Measurements from ENCODE around the gene FTO.
"Not testable (repeated sequence)": the region's sequence is repeated elsewhere in the genome, so short reads cannot be mapped to it uniquely, and the experiment has no call there.

The FTO gene

DNA sequence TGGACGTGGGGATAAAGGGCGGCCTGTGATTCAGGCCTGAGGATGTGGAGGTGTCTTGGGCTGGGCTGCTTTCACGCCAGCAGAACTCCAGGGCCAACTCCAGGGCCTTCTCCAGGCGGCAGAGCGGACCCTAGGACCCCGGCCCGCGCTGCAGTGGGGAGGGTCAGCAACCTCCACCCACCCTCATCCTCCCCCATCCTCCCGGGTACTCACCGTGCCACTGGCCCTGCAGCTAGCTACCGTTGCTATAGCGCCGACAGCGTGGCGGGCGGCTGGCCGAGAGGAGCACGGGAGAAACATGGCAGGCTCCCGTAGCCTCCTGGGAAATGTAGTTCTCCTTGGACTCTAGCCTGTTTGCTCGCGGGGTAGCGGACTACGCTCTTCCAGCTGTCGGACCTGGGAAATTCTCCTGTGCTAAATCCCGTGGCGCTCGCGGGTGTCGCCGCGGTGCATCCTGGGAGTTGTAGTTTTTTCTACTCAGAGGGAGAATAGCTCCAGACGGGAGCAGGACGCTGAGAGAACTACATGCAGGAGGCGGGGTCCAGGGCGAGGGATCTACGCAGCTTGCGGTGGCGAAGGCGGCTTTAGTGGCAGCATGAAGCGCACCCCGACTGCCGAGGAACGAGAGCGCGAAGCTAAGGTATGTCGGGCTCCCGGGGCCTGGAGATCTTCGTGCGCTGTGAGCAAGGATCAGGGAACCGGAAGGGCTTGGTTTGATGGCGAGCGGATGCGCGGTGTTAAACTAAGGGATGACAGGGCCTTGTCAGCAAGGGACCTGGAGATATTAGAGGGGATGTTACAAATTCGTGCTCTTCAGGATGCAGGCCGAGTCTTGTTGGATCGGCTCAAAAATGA, at the start of gene FTO, which contains the start of gene RPGRIP1L:
TSS of gene FTO (plus strand) at position 567 of the 855 bp plus-strand sequence.
TSS of gene RPGRIP1L (minus strand) at position 270 of the 855 bp plus-strand sequence. CDS start 3,136 bp downstream, outside the sequence.
- peak; percentile 100 for DNase-seq (ENCODE audit: low read depth, low spot score)

GRCh38 chr16:53654946-53655345, 49.0 kb upstream of the FTO start:
- no peak for DNase-seq (ENCODE audit: low read depth, low spot score)

- DNase-seq (ENCODE audit: low read depth, low spot score), result no peak
Observed at GRCh38 chr16:53662072-53662471, 41.9 kb upstream of the FTO start.

GRCh38 chr16:53664724-53665345, 39.1 kb upstream of the FTO start:
- no peak for DNase-seq (ENCODE audit: low read depth, low spot score)

DNA sequence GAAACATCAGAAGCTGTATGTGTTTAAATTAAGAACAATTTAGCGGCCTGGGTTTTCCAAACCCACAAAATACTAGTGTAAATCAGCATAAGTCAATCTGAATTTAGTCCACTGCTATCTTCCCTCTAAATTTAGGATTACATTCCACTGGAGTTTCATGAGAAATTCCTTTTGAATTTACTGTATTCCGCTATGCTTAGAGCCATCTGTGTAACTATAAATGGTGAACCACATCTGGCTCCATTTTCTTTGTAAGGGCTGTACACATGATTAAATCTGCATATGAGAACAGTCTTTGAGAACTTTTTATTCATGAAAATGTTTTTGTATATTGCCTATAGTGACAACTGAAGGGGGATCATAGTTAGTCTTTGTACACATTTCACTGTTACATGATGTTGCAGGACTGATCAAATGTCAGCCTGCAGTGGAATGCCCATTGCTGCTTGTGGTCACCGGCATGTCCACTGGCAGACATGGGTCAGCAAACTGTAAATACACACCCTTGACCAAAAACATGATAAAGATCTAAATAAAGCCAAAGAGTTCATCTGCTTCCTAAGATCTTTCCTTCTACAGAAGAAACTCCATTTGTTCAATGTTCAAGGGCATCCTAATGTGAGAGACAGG, 37.1 kb upstream of the FTO start:
- no peak for DNase-seq (ENCODE audit: low read depth, low spot score)

- DNase-seq (ENCODE audit: low read depth, low spot score), result no peak
Observed at GRCh38 chr16:53668869-53669268, 35.1 kb upstream of the FTO start.

DNA sequence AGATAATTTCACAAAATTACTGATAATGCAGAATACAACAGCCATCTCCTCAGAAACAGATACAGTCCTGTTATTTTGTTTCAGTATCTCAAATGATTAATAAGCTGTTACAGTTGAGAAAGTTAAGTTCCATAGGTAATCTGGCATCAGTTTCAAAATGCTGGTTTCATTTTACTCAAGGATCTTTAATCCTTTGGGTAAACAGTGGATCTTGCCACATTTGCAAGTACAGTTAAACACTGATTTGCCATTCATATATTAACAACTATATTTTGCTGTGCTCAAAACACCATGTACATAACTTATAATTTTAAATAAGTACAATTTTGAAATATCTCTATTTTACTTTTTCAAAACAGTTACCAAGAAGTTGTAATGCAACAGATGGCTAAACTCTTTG, 31.5 kb upstream of the FTO start:
- no peak for DNase-seq (ENCODE audit: low read depth, low spot score)

DNA sequence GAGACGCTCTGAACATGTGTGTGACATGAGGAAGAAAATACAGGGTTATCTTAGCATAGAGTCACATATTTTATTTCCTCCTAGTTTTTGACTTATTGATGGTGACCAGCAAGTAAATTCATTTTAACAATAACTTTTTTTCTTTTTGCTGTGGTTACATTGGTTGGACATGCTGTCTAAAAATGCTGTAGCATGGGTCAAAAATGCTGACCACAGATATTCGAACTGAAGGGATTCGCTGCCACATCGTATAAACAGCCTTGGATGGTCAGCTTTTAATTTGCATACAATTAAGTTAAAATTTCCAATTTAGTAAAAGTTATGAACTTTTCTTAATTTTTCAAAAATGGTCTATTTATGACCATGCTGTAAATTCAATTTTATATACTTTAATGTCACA, 30.8 kb upstream of the FTO start:
- DNase-seq (ENCODE audit: low read depth, low spot score), result no peak

DNA sequence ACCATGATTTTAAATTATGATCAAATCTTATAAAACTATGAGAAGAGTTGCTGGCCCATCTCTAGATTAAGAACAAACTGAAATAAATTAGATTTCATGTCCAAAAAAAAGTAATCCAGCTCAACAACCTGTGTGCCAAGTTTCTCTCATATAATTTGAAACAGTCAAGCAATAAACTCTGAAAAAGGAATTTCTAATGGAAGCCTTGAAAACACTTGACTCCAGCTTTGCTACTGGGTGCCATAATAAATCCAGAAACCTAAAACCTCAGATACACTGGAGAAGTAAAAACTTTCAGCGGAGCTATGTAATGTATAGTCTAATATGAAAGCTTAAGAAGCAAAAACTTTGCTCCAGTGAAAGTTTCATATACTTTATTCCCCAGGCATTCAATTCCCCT, 25.8 kb upstream of the FTO start:
- no peak for DNase-seq (ENCODE audit: low read depth, low spot score)

DNA sequence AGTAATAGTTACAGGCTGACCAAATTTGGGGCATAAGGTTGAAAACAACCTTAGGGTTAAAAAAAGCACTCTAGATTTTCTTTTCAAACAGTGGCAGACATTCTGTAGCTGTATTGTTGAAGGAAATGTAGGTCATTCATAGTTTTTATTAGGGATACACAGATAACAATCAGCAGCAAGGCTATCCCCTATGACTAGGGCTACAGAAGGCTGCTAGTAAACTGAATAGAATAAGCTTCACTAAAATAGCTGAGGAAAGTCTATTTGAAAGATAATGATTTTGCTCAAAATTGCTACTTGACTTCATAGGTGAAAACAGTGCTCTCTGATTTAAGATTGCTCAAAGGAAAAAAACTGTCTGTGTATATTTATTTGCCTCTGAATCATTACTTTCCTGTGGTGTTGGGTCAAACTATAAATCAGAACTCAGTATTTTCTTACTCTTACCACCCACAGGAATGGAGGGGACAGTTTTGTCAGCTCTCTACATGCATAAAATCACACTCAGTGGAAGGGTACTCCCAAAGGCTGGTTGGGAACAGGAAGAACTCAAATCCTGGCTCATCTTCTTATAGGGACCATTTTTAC, 25.1 kb upstream of the FTO start:
- DNase-seq (ENCODE audit: low read depth, low spot score), result no peak

GRCh38 chr16:53680756-53681155, 23.2 kb upstream of the FTO start:
- no peak for DNase-seq (ENCODE audit: low read depth, low spot score)

GRCh38 chr16:53681354-53681753, 22.6 kb upstream of the FTO start:
- DNase-seq (ENCODE audit: low read depth, low spot score), result no peak

- DNase-seq (ENCODE audit: low read depth, low spot score), result not testable (repeated sequence)
Observed at GRCh38 chr16:53685334-53685733, 18.6 kb upstream of the FTO start.

DNA sequence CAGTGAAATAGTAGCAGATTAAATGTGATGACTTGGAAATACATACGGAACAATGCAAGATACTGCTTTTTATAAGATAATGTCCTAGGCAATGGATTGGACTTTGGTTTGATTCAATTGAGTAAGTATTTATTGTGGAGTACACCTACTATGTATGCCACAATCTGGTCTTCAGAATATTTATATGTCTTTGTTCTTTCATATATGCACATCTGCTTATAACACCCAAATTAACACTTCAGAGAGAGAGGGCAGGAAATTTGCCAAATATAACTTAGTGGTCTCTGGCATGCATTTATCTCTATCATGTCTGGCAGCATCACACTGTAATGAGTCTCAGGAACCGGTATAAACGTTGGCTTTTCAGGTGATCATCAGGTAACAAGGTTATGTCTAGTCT, 17.2 kb upstream of the FTO start:
- no peak for DNase-seq (ENCODE audit: low read depth, low spot score)

DNA sequence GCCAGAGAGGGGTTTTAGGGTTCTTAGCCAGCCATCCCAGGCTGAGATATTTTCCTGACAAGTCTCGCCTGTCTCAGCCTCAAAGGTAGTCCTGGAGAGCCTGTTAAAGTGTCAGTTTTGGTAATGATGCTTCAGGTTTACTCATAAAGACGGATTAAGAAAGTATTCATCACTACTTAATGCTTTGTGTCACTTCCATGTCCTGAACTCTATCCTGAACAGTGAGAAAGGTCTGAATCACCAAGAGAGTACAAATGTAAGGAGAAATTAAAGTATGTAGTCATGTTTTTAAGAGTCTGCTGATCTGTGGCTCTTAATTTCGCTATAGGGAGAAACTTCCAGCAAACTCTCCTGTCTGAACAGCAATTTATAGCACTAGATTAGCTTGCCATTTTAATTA, 14.3 kb upstream of the FTO start:
- no peak for DNase-seq (ENCODE audit: low read depth, low spot score)

DNA sequence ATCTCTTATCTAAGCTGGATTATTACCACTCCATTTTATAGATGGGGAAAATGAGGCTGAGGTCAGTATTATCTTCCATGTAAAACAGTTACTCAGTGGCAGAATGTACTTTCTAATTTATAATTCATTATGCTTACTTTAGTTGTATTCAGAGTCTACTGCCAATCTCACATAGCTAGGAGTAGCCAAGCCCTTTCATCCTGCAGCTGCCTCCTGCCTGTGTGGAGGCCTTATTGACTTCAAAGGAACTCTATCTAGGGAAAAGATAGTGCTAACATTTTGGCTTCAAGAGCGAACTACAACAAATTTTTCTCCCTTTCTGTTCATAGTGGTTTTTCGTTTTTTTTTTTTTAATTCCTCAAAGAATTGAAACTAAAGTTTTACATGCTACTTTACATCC, 13.2 kb upstream of the FTO start:
- DNase-seq (ENCODE audit: low read depth, low spot score), result no peak

GRCh38 chr16:53692146-53692545, 11.8 kb upstream of the FTO start:
- DNase-seq (ENCODE audit: low read depth, low spot score), result peak; percentile 12

GRCh38 chr16:53693320-53693719, 10.6 kb upstream of the FTO start:
- no peak for DNase-seq (ENCODE audit: low read depth, low spot score)

DNA sequence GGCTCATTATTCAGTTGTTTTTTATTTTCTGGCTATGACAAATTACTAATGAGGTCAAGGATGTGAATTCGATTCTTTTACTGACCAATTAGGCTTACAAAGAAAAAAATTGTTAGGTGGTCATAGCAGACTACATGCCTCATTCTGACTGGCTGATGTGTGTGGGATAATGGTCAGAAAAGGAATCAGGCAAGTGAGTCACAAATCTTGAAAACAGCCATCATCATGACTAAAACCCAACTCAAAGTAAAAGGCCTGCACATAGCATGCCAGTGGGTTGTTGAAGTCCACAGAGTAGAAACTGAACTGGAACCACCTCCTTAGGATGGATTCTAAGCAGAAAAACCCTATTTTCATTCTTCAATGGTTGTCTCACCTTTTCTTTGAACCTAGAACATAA, 8.9 kb upstream of the FTO start:
- no peak for DNase-seq (ENCODE audit: low read depth, low spot score)

GRCh38 chr16:53698271-53698670, 5.7 kb upstream of the FTO start:
- DNase-seq (ENCODE audit: low read depth, low spot score), result not testable (repeated sequence)

- no peak for DNase-seq (ENCODE audit: low read depth, low spot score)
Observed at GRCh38 chr16:53704445-53704813, 473 bp downstream of the FTO start.

- DNase-seq (ENCODE audit: low read depth, low spot score), result no peak
Observed at GRCh38 chr16:53707671-53708070, 3.7 kb downstream of the FTO start.

All from ELF-1 (cell line).